Activated CD4-positive, CD25-positive, alpha-beta regulatory T cell treated with anti-CD3 and anti-CD28 coated beads, Interleukin-2, amount 50 U/mL, for 24 hours (primary cell): ENCODE results near the gene NCBP1.
"Not testable (repeated sequence)": the region's sequence is repeated elsewhere in the genome, so short reads cannot be mapped to it uniquely, and the experiment has no call there.

Experiments
- ATAC-seq, 2 donors: fragments of 150-1000 bp; cut with Tn5 transposase; one replicate each; pipeline ENCODE4 v1.10.0; 2021; ENCODE audit warnings: mild to moderate bottlenecking in 1 of 2, moderate library complexity in 1 of 2

NCBP1 gene

GRCh38 chr9:97682242-97682641, 48.6 kb downstream of the NCBP1 start:
- ATAC-seq, result no peak

DNA sequence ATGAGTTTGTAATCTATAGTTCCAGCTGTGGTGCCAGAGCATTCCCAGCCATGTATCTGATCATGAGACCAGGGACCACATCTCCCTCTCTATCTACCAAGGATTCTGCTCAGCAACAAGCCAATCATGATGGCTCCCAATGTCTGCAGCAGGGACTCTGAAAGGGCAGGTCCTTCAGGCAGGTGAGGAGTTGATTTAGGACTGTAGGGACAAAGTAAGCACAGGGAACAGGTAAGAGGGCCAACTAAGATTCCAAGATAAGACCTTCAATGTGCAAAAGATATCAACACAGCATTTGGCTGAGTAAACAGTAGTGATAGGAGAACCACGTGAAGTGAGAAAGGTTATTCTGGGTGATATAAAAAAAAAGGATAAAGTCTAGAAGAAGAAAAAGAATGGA, 55.0 kb downstream of the NCBP1 start:
- no peak for ATAC-seq

DNA sequence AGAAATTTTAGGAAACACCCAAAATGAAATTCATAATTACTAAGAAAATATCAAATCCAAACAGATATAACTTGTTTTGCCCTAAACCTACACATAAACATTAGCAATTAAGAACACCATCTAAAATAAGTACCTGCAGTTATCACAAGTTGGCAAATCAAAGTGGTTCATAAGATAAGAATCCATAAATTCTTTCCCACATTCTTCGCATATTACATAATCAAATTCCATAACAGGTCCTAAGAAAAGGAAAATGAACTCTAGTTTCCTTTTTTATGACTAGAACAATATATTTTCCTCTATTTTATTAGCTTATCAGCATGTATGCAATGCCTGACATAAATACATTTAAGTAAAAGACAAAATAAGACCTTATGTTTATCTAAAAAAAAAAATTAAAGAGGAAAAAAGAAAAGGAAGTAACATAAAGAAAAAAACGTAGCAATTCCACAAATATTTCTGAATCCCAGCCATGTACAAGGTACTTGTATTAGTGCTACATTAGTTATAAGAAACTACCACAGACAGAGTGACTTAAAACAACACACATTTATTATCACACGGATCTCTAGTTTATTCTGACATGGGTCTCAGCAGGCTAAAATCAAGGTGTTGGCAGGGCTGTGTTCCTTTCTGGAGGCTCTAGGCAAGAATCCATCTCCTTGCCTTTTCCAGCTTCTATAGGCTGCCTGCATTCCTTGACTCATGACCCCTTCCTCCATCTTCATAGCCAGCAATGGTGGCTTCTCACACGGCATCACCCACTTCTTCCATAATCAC, 56.0 kb downstream of the NCBP1 start:
- ATAC-seq, result no peak

DNA sequence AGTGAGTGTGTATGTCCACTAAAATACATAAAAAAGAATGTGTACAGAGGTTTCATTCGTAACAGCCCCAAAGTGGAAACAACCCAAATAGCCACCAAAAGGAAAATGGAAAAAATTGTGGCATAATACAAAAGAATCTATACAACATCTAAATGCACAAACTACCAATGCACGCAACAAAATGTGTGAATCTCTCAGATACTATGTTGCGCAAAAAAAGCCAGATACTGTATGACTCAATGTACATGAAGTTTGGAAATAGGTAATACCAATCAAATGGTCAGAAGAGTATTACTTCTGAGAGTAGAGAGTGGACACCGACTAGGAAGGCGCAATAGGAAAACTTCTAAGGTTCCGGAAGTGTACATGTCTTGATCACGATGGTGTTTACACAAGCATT, 61.1 kb downstream of the NCBP1 start:
- ATAC-seq, result no peak

DNA sequence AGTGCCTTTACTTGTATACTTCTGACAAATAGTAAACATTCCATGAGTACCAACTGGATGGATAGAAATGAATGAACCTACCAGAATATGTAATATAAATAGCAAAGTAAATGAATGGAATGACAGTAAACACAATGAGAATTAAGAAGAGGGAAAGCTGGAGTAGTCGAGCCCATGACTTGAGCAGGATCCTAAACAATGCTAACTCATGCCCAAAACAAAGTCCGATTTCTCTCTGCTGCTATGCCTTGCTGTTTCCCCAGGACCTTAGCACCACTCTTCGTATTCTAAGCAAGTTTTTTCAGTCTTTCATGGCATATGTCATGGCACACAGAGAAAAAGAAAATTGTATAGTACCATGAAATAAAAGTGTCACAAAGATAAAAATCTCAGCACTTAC, 61.8 kb downstream of the NCBP1 start:
- ATAC-seq, result no peak

- ATAC-seq, result no peak
Measured at GRCh38 chr9:97695995-97696802, 62.6 kb downstream of the NCBP1 start.

DNA sequence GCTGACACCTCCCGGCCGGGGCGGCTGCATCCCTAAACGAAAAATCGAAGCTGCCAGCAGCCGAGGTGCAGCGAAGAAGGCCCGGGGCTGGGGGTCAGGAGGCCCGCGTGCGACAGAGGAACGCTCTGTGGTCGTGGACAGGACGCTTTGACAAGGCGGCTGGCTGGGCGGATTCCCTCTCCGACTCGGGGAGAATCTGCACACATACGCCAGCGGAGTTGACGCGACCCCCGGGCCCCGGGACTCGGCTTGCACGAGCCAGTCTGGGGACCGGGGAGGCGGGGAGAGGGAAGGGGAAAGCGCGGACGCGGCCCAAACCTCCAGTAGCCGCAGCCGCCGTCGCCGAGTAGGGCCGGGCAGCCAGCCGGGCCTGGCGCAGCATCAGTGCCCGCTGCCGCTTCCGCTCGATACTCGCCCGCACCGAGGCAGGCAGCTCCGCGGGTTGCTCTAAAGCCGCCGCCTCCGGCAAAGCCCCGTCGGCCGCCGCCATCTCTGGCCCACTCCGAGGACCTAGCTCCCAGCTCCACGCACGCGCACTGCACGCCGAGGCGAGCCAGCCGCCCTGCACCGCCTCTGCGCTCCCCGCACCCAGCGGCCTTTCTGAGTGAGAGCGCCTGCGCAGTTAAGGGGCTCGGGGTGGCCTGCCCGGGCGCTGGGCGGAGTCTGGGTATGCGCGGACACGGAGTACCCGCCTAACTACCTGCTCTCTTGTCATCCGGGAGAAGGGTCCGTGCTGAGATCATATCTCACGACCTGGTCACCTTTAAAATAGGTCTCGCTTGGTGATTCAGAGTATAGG, 63.4 kb downstream of the NCBP1 start, which contains the start of gene XPA:
Gene XPA (minus strand): TSS at position 538 of the 799 bp plus-strand sequence. CDS start 48 bp downstream, at position 490.
- ATAC-seq, result peak; percentile 93 to 94

DNA sequence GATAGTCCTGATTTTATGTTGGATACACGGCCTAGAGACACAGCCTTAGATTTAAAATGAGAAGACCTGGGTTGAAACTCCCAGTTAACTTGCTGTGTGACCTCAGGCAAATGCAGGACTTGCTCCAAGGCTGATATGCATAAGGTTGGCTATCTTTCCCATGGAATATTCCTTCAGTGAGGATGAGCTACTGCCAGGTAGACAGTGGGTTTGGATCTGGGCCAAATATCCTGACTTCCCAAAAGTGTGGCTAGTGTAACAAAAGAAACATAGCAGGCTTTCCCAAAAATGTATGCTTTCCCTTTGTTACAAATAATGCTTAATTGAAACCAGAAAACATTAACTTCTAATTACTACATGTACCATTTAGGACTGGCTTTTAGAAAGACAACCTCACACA, 64.2 kb downstream of the NCBP1 start:
- no peak for ATAC-seq

DNA sequence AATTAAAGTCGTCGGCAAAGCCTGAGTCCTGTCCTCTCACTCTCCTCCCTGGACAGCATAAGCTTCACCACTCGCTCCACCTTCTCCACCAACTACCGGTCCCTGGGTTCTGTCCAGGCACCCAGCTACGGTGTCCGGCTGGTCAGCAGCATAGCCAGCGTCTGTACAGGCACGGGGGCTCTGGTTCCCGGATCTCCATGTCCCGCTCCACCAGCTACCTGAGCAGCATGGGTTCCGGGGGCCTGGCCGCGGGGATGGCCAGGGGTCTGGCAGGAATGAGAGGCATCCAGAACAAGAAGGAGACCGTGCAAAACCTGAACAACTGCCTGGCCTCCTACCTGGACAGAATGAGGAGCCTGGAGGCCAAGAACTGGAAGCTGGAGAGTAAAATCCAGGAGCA, 65.2 kb downstream of the NCBP1 start:
- no peak for ATAC-seq

- ATAC-seq, result not testable (repeated sequence)
Measured at GRCh38 chr9:97699281-97699680, 65.7 kb downstream of the NCBP1 start.

GRCh38 chr9:97699824-97700223, 66.2 kb downstream of the NCBP1 start:
- ATAC-seq, result not testable (repeated sequence)

DNA sequence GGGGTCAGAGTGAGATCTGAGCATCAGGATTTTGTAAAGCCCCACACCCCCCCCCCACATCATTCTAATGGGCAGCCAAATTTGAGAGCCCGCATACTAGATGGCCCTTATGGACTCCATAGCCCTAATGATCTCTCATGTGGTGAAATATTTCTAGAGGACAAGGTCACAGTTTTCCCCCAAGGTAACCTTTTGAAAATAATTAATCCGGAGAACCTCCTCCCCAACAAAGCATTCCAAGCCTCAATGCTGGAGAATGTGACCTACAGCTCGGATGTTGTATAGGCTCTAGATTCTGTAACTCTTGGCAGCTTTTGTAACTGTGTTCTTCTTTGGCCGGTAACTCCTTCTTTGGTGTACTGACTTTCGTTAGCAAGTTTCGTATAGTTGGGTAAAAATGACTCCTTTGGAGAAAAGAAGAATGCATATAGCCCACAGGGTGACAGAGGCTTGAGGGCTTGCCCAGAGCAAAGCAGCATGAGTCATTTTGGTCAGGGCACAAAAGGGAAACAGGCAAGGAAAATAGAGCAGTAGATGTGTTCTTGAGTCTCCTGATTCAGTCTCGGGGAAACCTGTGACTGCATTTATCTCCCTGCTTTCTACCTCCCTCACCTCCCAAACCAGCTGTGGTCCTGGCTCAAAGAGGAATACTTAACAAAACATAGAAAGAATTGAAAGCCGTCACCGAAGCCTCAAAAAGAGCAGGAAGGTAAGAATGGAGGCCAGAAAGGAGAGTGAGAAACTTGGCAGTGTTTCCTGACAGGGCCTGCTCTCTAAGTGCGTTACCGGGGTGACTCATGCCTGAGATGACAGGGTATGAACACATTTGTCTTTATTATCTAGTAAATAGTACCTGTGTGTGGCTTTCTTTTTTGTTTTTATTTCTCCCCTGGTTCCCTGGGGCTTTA, 70.1 kb downstream of the NCBP1 start:
- peak; percentile 84 to 86 for ATAC-seq

DNA sequence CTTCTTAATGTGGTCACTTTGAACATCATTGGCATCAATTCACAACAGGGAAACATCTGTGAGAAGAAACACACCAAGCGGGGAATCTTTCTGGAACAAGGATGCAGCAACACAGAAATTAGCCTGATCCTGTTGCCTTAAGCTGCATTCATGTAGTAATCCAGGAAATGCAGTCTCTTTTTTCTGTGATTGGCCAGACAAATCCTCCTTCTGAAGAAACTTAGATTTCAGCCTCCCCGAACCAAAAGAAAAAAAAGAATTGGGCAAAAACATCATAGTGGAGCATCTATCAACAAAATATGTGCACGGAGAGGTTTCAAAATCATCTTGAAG, 70.7 kb downstream of the NCBP1 start:
- ATAC-seq, result no peak

DNA sequence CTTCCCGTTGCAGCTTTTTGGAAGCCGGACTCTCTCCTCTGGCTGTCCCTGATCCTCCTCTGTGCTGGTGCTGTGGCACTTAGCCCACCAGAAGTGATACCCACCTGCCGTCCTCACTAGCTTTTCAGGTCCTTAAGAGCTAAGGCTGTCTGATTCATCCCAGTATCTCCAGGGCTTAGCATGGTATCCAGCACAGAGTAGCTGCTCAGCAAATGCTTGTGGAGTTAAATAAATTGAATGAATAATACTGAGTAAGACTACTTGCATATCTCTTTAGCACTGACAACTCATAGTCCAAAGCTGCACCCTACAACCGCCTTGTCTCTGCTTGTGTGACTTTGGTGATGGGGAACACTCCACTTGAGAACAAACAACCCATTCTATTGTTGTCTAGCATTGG, 71.2 kb downstream of the NCBP1 start:
- no peak for ATAC-seq

DNA sequence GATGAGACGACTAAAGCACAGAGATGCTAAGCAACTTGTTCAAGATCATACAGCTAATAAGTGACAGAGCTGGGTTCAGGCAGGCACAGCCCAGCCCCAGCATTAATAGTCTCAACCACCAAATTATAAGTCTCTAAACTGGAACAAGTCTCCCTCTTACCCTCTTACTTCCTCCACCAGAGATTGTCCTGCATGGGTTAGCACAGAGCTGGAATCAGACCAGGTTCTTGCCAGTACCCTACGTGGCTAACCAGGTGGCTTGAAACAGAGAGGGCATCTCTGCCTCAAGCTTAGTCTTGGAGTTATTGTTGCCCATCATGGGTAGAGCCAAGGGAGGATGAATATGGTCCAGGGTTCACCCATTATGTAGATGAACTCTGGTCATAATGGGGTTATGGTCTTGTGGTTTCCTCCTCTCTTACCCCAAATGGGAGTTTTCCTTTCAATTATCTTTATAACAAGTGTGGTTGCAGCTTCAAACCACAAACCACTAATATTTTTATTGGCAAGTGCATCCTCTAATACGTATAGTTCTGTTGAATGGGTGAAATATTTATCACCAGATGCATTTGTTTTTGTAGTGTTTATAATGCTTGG, 71.8 kb downstream of the NCBP1 start:
- ATAC-seq, result no peak

DNA sequence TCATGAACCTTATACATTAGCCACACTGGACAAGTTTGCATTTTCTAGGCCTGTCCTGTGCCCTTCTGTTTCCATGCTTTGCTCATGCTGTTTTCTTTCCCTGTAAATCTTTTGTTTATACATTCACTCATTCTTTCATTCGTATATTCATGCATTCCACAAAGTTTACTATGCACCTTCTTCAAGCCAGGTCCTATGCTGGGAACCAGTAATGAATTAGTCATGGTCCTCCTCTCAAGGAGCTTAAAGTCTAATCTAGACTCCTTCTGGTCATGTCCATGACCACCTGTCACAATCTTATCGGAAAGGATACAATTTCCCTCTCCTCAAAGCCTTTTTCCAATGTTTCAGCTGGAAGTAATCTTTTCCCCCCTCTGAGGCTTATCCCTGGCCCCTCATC, 72.6 kb downstream of the NCBP1 start:
- no peak for ATAC-seq

DNA sequence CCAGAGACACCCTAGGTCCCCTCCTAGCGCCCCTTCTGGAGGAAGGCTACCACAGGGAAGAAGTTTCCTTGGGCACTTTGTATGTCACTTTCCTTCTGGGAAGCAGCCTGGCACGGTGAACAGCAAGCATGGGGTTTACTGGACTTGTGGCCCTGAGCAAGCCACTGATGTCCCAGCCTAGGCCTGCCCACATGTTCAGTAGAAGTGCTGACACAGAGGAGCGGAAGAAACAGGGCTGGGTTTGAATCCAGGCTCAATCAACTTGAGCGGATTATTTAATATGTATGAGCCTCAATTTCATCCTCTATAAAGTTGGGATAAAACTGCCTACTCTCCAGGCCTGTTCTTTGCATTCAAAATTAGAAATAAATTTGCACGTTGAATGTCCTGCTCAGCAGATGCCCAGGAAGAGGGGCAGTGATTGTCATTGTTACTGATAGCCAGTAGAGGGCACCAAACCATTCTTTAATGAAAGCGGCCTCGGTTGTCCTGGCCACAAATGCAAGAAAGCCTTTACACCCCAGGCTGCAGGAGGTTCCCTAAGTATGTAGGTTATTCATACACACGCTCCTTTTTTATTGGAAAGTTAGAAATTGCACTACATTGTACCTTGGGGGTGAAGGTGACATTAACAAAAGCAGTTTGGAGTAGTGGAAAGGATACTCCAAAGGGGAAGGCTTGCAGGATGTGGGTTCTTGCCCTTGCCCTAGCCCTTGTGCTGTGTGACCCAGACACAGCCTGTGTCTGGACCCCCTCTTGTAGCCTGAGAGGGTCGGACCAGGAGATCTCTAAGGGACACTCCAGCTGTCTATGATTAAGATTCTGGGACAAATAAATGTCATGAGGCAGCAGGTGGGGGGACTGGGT, 77.0 kb downstream of the NCBP1 start:
- ATAC-seq, result peak; percentile 74 to 81

- ATAC-seq, result peak in 1 of 2 donors; percentile 8
Measured at GRCh38 chr9:97711223-97711626, 77.6 kb downstream of the NCBP1 start.

DNA sequence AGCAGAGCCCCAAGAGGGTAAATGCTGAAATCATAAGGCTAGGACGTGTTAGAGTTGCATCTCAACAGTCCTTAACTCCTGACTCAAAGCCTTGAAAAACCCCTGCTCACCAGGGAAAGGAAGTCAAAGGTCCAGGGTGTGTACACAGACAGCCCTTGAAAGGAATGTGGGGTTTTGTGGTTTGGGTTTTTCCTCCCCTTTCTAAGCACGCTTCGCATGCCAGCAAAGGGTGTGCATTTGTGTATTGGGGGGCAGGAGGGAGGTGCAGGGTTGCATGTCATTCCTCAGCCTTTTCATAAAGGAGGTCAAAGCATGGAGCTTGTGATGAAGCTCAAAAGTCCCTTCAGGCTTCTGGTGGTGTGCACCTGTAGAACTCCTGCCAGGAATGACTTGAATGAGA, 80.8 kb downstream of the NCBP1 start:
- no peak for ATAC-seq

DNA sequence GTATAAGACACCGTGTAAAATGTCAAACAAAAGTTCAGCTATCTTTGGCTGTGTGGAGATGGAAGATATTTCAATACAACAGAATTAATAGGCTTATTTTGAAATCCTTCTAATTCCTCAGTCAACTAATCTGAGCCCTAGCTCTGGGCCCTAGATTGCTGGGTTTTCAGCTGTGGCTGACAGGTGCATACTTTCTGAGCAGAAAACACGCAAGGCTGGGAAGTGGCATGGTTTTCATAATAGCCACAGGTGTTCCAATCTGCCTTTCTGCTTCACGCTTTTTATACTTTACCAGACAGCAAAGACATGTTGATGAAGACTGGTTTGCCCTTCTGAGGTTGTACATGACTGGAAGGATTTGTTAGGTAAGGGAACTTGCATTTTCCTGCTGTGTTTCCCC, 84.2 kb downstream of the NCBP1 start:
- no peak for ATAC-seq

- no peak for ATAC-seq
Measured at GRCh38 chr9:97721396-97721795, 87.8 kb downstream of the NCBP1 start.
